Breast epithelium (tissue), 4 donors: ENCODE results near the gene PIAS1. TPM values are rescaled to one million over a fixed set of nuclear protein-coding genes. Genes with fewer than 3 reads are reported as not detected.
"Not testable (repeated sequence)": the region's sequence is repeated elsewhere in the genome, so short reads cannot be mapped to it uniquely, and the experiment has no call there.

ENCODE experiments used
- DNase-seq, 2 donors: peaks; one replicate each; pipeline ENCODE4 v3.0.0-alpha.2; 2019; ENCODE audit warnings: low spot score in 2 of 2
- H3K27ac ChIP-seq, 2 donors: fragments of 200-600 bp; sonication (generic) in 1 of 2; one replicate each; pipeline ENCODE4 v1.5.1; 2016 to 2019; ENCODE audit warnings: mild to moderate bottlenecking in 1 of 2
- H3K27me3 ChIP-seq, 2 donors: fragments of 200-600 bp; sonication (generic) in 1 of 2; one replicate each; pipeline versions ENCODE4 v1.5.1 to v1.6.0; 2017 to 2019; ENCODE audit warnings: control low read depth in 1 of 2, mild to moderate bottlenecking in 1 of 2
- H3K36me3 ChIP-seq: fragments of 200-600 bp; one replicate; pipeline ENCODE4 v1.5.1; 2019
- H3K4me1 ChIP-seq, 2 donors: fragments of 200-600 bp; sonication (generic); one replicate each; pipeline ENCODE4 v1.5.1; 2016 to 2019; ENCODE audit warnings: control low read depth in 1 of 2
- H3K4me3 ChIP-seq, 3 donors: fragments of 200-600 bp; sonication (generic); 1 replicate in 2 of 3; 2 replicates in 1 of 3; pipeline ENCODE4 v1.5.1; 2016 to 2019; ENCODE audit warnings: mild to moderate bottlenecking in 3 of 3, moderate library complexity in 2 of 3
- H3K9me3 ChIP-seq, 2 donors: fragments of 200-600 bp; sonication (generic) in 1 of 2; one replicate each; pipeline ENCODE4 v1.5.1; 2016 to 2019; ENCODE audit warnings: control low read depth in 1 of 2
- CTCF ChIP-seq, 3 donors: fragments of 450-650 bp; IDR thresholded peaks; one replicate each; pipeline ENCODE4 v1.5.1; 2016 to 2017; ENCODE audit warnings: antibody characterized with exemption in 3 of 3, mild to moderate bottlenecking in 3 of 3, moderate library complexity in 3 of 3
- POLR2A ChIP-seq: fragments of 450-650 bp; IDR thresholded peaks from one replicate; pipeline ENCODE4 v1.6.1; 2016; ENCODE audit warnings: antibody characterized with exemption, mild to moderate bottlenecking, moderate library complexity
- POLR2AphosphoS5 ChIP-seq, 3 donors: sonication (generic); formaldehyde crosslinking; IDR thresholded peaks; one replicate each; pipeline ENCODE4 v1.6.1; 2017; ENCODE audit warnings: antibody characterized with exemption in 3 of 3
- intact Hi-C: fragments of 100-400 bp; cut with DNase I; formaldehyde crosslinking; loops from one replicate; pipeline ENCODE4 v1.15.1; 2023; ENCODE audit warnings: low total_unique reads
- total RNA-seq, 3 donors: library from RNA; depleted of rRNA; stranded (reverse); fragments of >200 nt; gene quantifications; one replicate each; pipeline ENCODE4 v1.1.0, GENCODE V29; 2016

PIAS1 gene
- total RNA-seq, 3 donors from 2014 or later = 43.9 to 77.4 (median 57.1) TPM

DNA sequence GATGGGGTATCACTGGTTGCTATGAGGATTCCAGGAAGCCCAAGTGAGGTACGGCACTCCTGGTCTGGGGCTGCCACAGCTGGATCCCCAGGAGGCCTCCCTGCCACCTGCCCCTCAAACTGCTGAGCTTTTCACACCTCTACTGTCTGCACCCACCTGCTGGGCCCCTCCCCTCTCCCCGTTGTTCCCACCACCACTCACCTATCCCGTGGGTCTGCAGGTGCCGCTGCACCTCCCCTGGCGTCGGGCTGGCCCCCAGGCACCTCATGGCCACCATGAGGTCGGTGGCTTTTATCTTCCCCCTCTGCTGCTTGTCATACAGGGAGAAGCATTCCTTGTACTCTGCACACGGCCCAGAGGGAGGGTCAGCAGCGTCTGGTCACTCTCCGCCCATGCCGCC is 145.2 kb downstream of the PIAS1 start:
- Histone ChIP-seq H3K4me3 (no peak overlapping the region), H3K9me3 (no peaks in the 10 kb centered on the region), H3K4me1 (peaks cover 0 to 2% of the 10 kb centered on the region in 2 donors), H3K36me3 (no peaks in the 10 kb centered on the region), H3K27me3 (no peaks in the 10 kb centered on the region), H3K27ac (no peak overlapping the region)
- TF ChIP-seq CTCF (IDR thresholded peaks at IDR 0.05) (no peak), POLR2AphosphoS5 (IDR thresholded peaks at IDR 0.05) (no peak), POLR2A (no peak)
- DNase-seq = no peak
- intact Hi-C loops = no loop called here

DNA sequence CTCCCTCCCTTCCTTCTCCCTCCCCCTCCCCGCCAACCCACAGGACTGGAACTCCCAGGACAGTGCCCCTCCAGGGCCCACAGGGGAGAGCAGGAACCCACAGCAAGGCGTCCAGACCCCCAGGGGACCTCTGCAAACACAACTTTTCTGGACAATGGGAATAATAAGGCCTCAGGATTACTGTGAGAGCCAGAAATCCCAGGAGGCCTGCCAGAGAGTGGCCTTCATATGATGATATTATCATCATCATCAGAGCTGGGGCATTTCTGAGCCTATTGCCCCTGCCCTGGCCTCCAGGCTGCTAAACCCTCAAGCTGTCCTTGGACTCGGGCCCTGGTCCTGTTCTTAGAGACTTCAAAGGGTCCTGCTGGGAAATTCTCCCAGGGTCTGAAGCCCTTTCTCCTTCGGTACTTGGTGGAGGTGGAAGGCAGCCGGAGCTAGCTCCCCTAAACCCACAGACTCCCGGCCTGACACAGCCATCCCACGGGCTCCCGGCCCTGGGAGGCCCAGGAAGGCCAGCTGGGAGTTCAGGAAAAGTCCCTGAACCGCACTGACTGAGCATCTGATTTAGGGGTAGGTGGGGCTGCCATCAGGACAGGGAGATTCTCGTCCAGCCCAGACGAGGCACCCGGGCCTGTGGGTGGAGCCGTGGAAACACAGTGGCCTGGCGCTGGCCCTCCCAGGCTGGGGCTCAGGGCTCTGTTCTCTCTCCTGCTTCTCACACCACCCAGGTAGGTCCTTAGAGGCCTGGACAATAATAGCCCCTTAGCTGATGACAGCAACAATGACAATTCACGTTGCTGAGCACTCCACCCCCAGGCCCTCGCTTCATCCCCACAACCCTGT is 146.1 kb downstream of the PIAS1 start:
- no peak for DNase-seq
- no peak for TF ChIP-seq POLR2AphosphoS5 (IDR thresholded peaks at IDR 0.05)
- TF ChIP-seq POLR2A = no peak
- TF ChIP-seq CTCF (IDR thresholded peaks at IDR 0.05) = no peak
- H3K27ac ChIP-seq = peak overlapping the region in 1 of 2 donors; percentile 42

GRCh38 chr15:68201153-68201878 is 147.2 kb downstream of the PIAS1 start:
- DNase-seq = no peak
- Histone ChIP-seq H3K36me3 (no peaks in the 10 kb centered on the region), H3K27me3 (no peaks in the 10 kb centered on the region), H3K9me3 (no peaks in the 10 kb centered on the region), H3K4me3 (no peak overlapping the region), H3K27ac (no peak overlapping the region), H3K4me1 (peaks cover 0 to 10% of the 10 kb centered on the region in 2 donors)
- TF ChIP-seq POLR2A (no peak), CTCF (IDR thresholded peaks at IDR 0.05) (no peak), POLR2AphosphoS5 (IDR thresholded peaks at IDR 0.05) (no peak)
- intact Hi-C loops = no loop called here

More for the DNA sequence above, 146.1 kb downstream of the PIAS1 start:
- no peaks in the 10 kb centered on the region for H3K36me3 ChIP-seq
- no peaks in the 10 kb centered on the region for H3K9me3 ChIP-seq
- intact Hi-C loops = no loop called here
- peaks cover 0 to 10% of the 10 kb centered on the region in 2 donors for H3K4me1 ChIP-seq
- no peaks in the 10 kb centered on the region for H3K27me3 ChIP-seq
- no peak overlapping the region for H3K4me3 ChIP-seq

- no peak overlapping the region for H3K27ac ChIP-seq
- H3K9me3 ChIP-seq = no peaks in the 10 kb centered on the region
- intact Hi-C loops = no loop called here
- no peaks in the 10 kb centered on the region for H3K36me3 ChIP-seq
- TF ChIP-seq CTCF (IDR thresholded peaks at IDR 0.05) (no peak), POLR2AphosphoS5 (IDR thresholded peaks at IDR 0.05) (no peak), POLR2A (no peak)
- no peaks in the 10 kb centered on the region for H3K27me3 ChIP-seq
- DNase-seq = no peak
- no peak overlapping the region for H3K4me3 ChIP-seq
- H3K4me1 ChIP-seq = peaks cover 0 to 10% of the 10 kb centered on the region in 2 donors
Observed at GRCh38 chr15:68201879-68202261, 147.8 kb downstream of the PIAS1 start.

GRCh38 chr15:68202994-68203393 is 148.9 kb downstream of the PIAS1 start:
- peaks cover 0 to 10% of the 10 kb centered on the region in 2 donors for H3K4me1 ChIP-seq
- intact Hi-C loops, H3K4me3 ChIP-seq, H3K27me3 ChIP-seq, DNase-seq, H3K9me3 ChIP-seq, H3K36me3 ChIP-seq, H3K27ac ChIP-seq: not testable (repeated sequence)
